Right lobe of liver (tissue), 6 donors: Measurements from ENCODE around the gene SRPK2. TPM values are rescaled to one million over a fixed set of nuclear protein-coding genes. Genes with fewer than 3 reads are reported as not detected.
"Not testable (repeated sequence)": the region's sequence is repeated elsewhere in the genome, so short reads cannot be mapped to it uniquely, and the experiment has no call there.

Experiments
- ATAC-seq, 4 donors: fragments of 200-7000 bp; cut with Tn5 transposase; one replicate each; pipeline ENCODE4 v1.9.1; 2020; ENCODE audit warnings: mild to moderate bottlenecking in 4 of 4, moderate library complexity in 4 of 4
- DNase-seq, 3 donors: peaks; one replicate each; pipeline ENCODE4 v3.0.0-alpha.2; 2020
- H3K27ac ChIP-seq, 3 donors: fragments of 200-600 bp; one replicate each; pipeline ENCODE4 v1.8.0; 2022
- H3K27me3 ChIP-seq, 2 donors: fragments of 200-600 bp; one replicate each; pipeline ENCODE4 v1.8.0; 2022
- H3K36me3 ChIP-seq, 4 donors: fragments of 200-600 bp; sonication (generic) in 1 of 4; one replicate each; pipeline versions ENCODE4 v1.5.1 to v1.8.0; 2017 to 2022; ENCODE audit warnings: control low read depth in 1 of 4
- H3K4me1 ChIP-seq, 4 donors: fragments of 200-600 bp; sonication (generic) in 1 of 4; one replicate each; pipeline versions ENCODE4 v1.5.1 to v1.8.0; 2017 to 2022; ENCODE audit warnings: control low read depth in 1 of 4
- H3K4me3 ChIP-seq, 3 donors: fragments of 200-600 bp; one replicate each; pipeline ENCODE4 v1.8.0; 2022
- H3K9me3 ChIP-seq, 4 donors: fragments of 200-600 bp; sonication (generic) in 1 of 4; one replicate each; pipeline versions ENCODE4 v1.5.1 to v1.8.0; 2017 to 2022; ENCODE audit warnings: control low read depth in 1 of 4
- CTCF ChIP-seq, 4 donors: fragments of 200-600 bp in 3 of 4; fragments of 450-650 bp in 1 of 4; IDR thresholded peaks; one replicate each; pipeline versions ENCODE4 v1.5.1 to v1.8.0; 2016 to 2022; ENCODE audit warnings: antibody characterized with exemption in 4 of 4, mild to moderate bottlenecking in 2 of 4
- POLR2A ChIP-seq: fragments of 450-650 bp; IDR thresholded peaks from one replicate; pipeline ENCODE4 v1.6.1; 2017; ENCODE audit warnings: antibody characterized with exemption, mild to moderate bottlenecking
- WGBS: methylation state at CpG from one replicate; pipeline ENCODE4 v1.1.6; 2018; ENCODE audit warnings: low coverage, low lambda C conversion rate; ENCODE audit not compliant: insufficient coverage; ENCODE audit errors: missing lambda C conversion rate; 5-methylcytosine and 5-hydroxymethylcytosine counted together
- intact Hi-C, 2 donors: fragments of 100-400 bp; cut with DNase I; formaldehyde crosslinking; loops; one replicate each; pipeline versions ENCODE4 v1.11.2 to v1.14.1; 2022
- total RNA-seq, 6 experiments: library from RNA; depleted of rRNA in 2 of 6; stranded (reverse); fragments of >200 nt in 2 of 6; fragmentation: NEBNext Ultra II Directional in 3 of 6; extraction: Animal tissue kit (Norgen Biotek cat#: 25700) in 3 of 6; gene quantifications; one replicate each; pipeline versions ENCODE4 v1.1.0 to v1.2.4, GENCODE V29; 2016 to 2023
- donor health status: DM: no; HTN: yes; CAD: no.
- donor health status: DM: no; HTN: no; CAD: no.
- donor health status: DM: no; HTN: no; CAD: no.
- donor health status: DM: no; HTN: yes; CAD: no.
- donor health status: DM: no; HTN: yes; CAD: no.

SRPK2 gene
- total RNA-seq, 6 experiments from 2014 or later = 15.5 to 21.1 (median 18.2) TPM

- intact Hi-C loops = no loop called here
- Histone ChIP-seq H3K36me3 (no peaks in the 10 kb centered on the region), H3K9me3 (no peaks in the 10 kb centered on the region), H3K4me3 (no peak overlapping the region), H3K27ac (no peak overlapping the region), H3K27me3 (no peaks in the 10 kb centered on the region), H3K4me1 (peaks cover 0 to 7% (median 1%) of the 10 kb centered on the region in 4 donors)
- TF ChIP-seq CTCF (IDR thresholded peaks at IDR 0.05) = no peak
- no peak for TF ChIP-seq POLR2A
- 82% methylated on average over 4 of the region's 4 CpGs for WGBS
- no peak for ATAC-seq
- no peak for DNase-seq
Observed at GRCh38 chr7:105234886-105235285, 153.8 kb downstream of the SRPK2 start.

- H3K27me3 ChIP-seq, ATAC-seq, H3K27ac ChIP-seq, H3K4me3 ChIP-seq, DNase-seq, intact Hi-C loops, H3K4me1 ChIP-seq, H3K36me3 ChIP-seq, H3K9me3 ChIP-seq: not testable (repeated sequence)
- 95% methylated on average over 6 of the region's 6 CpGs for WGBS
Observed at GRCh38 chr7:105232829-105233291, 155.9 kb downstream of the SRPK2 start.

GRCh38 chr7:105230486-105230885 is 158.2 kb downstream of the SRPK2 start:
- H3K36me3 ChIP-seq = no peaks in the 10 kb centered on the region
- H3K4me3 ChIP-seq = no peak overlapping the region
- WGBS = 71% methylated on average over 3 of the region's 3 CpGs
- TF ChIP-seq POLR2A = no peak
- TF ChIP-seq CTCF (IDR thresholded peaks at IDR 0.05) = no peak
- no peaks in the 10 kb centered on the region for H3K9me3 ChIP-seq
- H3K27ac ChIP-seq = no peak overlapping the region
- H3K4me1 ChIP-seq = no peaks in the 10 kb centered on the region
- intact Hi-C loops = no loop called here
- ATAC-seq = no peak
- DNase-seq = no peak
- H3K27me3 ChIP-seq = no peaks in the 10 kb centered on the region

- WGBS = 93% methylated on average over 5 of the region's 5 CpGs
- no peak overlapping the region for H3K27ac ChIP-seq
- no peak for ATAC-seq
- H3K27me3 ChIP-seq = no peaks in the 10 kb centered on the region
- intact Hi-C loops = no loop called here
- DNase-seq = no peak
- no peaks in the 10 kb centered on the region for H3K36me3 ChIP-seq
- TF ChIP-seq POLR2A (no peak), CTCF (IDR thresholded peaks at IDR 0.05) (no peak)
- H3K4me1 ChIP-seq = no peaks in the 10 kb centered on the region
- H3K9me3 ChIP-seq = no peaks in the 10 kb centered on the region
- H3K4me3 ChIP-seq = no peak overlapping the region
Observed at GRCh38 chr7:105229641-105230040, 159.1 kb downstream of the SRPK2 start.

GRCh38 chr7:105228555-105228954 is 160.2 kb downstream of the SRPK2 start:
- no peak overlapping the region for H3K4me3 ChIP-seq
- intact Hi-C loops = no loop called here
- no peaks in the 10 kb centered on the region for H3K4me1 ChIP-seq
- no peaks in the 10 kb centered on the region for H3K27me3 ChIP-seq
- no peak overlapping the region for H3K27ac ChIP-seq
- WGBS = 100% methylated on average over 3 of the region's 20 CpGs
- no peaks in the 10 kb centered on the region for H3K36me3 ChIP-seq
- no peaks in the 10 kb centered on the region for H3K9me3 ChIP-seq
- no peak for ATAC-seq
- TF ChIP-seq CTCF (IDR thresholded peaks at IDR 0.05) = no peak
- TF ChIP-seq POLR2A = no peak
- no peak for DNase-seq
